Natural killer cell (primary cell): ENCODE results near the gene USH2A. TPM values are rescaled to one million over a fixed set of nuclear protein-coding genes. Genes with fewer than 3 reads are reported as not detected.

Experiments used
- ATAC-seq, 3 donors: fragments of 150-1000 bp in 2 of 3; fragments of 200-7000 bp in 1 of 3; cut with Tn5 transposase; 1 replicate in 1 of 3; 2 replicates in 2 of 3; pipeline ENCODE4 v1.10.0; 2021; ENCODE audit warnings: mild to moderate bottlenecking in 2 of 3, moderate library complexity in 2 of 3
- DNase-seq, 2 donors: peaks; one replicate each; pipeline versions ENCODE4 v3.0.0 to v3.0.0-alpha.2; 2013 to 2021; ENCODE audit warnings: mixed read lengths in 1 of 2
- H3K27ac ChIP-seq: one replicate; pipeline ENCODE4 v1.5.1; 2013; ENCODE audit warnings: mild to moderate bottlenecking, low read length
- H3K27me3 ChIP-seq: one replicate; pipeline ENCODE4 v1.6.1; 2013; ENCODE audit warnings: low read length; ENCODE audit not compliant: control insufficient read depth, insufficient read depth
- H3K36me3 ChIP-seq: one replicate; pipeline ENCODE4 v1.6.1; 2013; ENCODE audit warnings: low read length; ENCODE audit not compliant: control insufficient read depth, insufficient read depth
- H3K4me1 ChIP-seq: one replicate; pipeline ENCODE4 v1.6.1; 2013; ENCODE audit warnings: low read length; ENCODE audit not compliant: control insufficient read depth, insufficient read depth
- H3K4me3 ChIP-seq: one replicate; pipeline ENCODE4 v1.5.1; 2013; ENCODE audit warnings: low read length
- H3K9me3 ChIP-seq: one replicate; pipeline ENCODE4 v1.6.1; 2013; ENCODE audit warnings: low read length; ENCODE audit not compliant: control insufficient read depth, insufficient read depth
- H3K27ac Mint-ChIP-seq, 2 donors: one replicate each; pipeline ENCODE4 v1.8.0; 2022; ENCODE audit warnings: mild to moderate bottlenecking in 2 of 2, mixed read lengths in 2 of 2, moderate library complexity in 1 of 2
- H3K27me3 Mint-ChIP-seq, 2 donors: one replicate each; pipeline ENCODE4 v1.8.0; 2022; ENCODE audit warnings: low read depth in 2 of 2, mixed read lengths in 2 of 2
- H3K36me3 Mint-ChIP-seq: one replicate; pipeline ENCODE4 v1.8.0; 2022; ENCODE audit warnings: mixed read lengths
- H3K4me1 Mint-ChIP-seq, 2 donors: one replicate each; pipeline ENCODE4 v1.8.0; 2022; ENCODE audit warnings: mixed read lengths in 2 of 2
- H3K4me3 Mint-ChIP-seq: one replicate; pipeline ENCODE4 v1.8.0; 2022; ENCODE audit warnings: mild to moderate bottlenecking, moderate library complexity, mixed read lengths
- H3K9me3 Mint-ChIP-seq, 2 donors: one replicate each; pipeline ENCODE4 v1.8.0; 2022; ENCODE audit warnings: mixed read lengths in 2 of 2
- CTCF ChIP-seq: fragments of 200-600 bp; IDR thresholded peaks from one replicate; pipeline ENCODE4 v1.8.0; 2022; ENCODE audit warnings: antibody characterized with exemption
- WGBS: methylation state at CpG from one replicate; pipeline ENCODE4 v1.1.7; 2013; ENCODE audit warnings: missing lambda C conversion rate; ENCODE audit not compliant: insufficient coverage; 5-methylcytosine and 5-hydroxymethylcytosine counted together
- intact Hi-C: fragments of 100-400 bp; cut with micrococcal nuclease; formaldehyde crosslinking; loops from one replicate; pipeline ENCODE4 v1.14.2; 2022
- total RNA-seq, 4 donors: library from RNA; stranded (reverse); fragments of 120-200 nt in 1 of 4; gene quantifications; one replicate each; pipeline versions ENCODE4 v1.2.3 to v1.2.4, GENCODE V29; 2013 to 2022

The USH2A gene
- total RNA-seq, 3 donors from 2014 or later (not counting 1 experiment from before 2014, with no cell fraction given), result not detected

GRCh38 chr1:216047811-216048572, 375.3 kb downstream of the USH2A start:
- 88% methylated on average over 2 of the region's 3 CpGs for WGBS
- intact Hi-C loops, result no loop called here
- Histone ChIP-seq H3K36me3 (no peaks in the 10 kb centered on the region), H3K9me3 (peaks cover 6% of the 10 kb centered on the region), H3K27ac (no peak overlapping the region), H3K4me1 (no peaks in the 10 kb centered on the region), H3K4me3 (no peak overlapping the region), H3K27me3 (no peaks in the 10 kb centered on the region)
- no peak overlapping the region for H3K27ac Mint-ChIP-seq
- no peaks in the 10 kb centered on the region for H3K36me3 Mint-ChIP-seq
- DNase-seq (no peak), ATAC-seq (no peak)
- H3K4me3 Mint-ChIP-seq, result no peak overlapping the region
- no peaks in the 10 kb centered on the region for H3K27me3 Mint-ChIP-seq
- H3K9me3 Mint-ChIP-seq, result peaks cover 16% of the 10 kb centered on the region in 2 donors
- no peak for TF ChIP-seq CTCF
- no peaks in the 10 kb centered on the region for H3K4me1 Mint-ChIP-seq

- no peak overlapping the region for H3K4me3 ChIP-seq
- no peaks in the 10 kb centered on the region for H3K27me3 ChIP-seq
- H3K27ac ChIP-seq, result no peak overlapping the region
- 100% methylated on average over 2 of the region's 4 CpGs for WGBS
- no peak overlapping the region for H3K27ac Mint-ChIP-seq
- DNase-seq (no peak), ATAC-seq (no peak)
- H3K36me3 ChIP-seq, result no peaks in the 10 kb centered on the region
- H3K4me1 Mint-ChIP-seq, result no peaks in the 10 kb centered on the region
- no peak overlapping the region for H3K4me3 Mint-ChIP-seq
- H3K36me3 Mint-ChIP-seq, result no peaks in the 10 kb centered on the region
- intact Hi-C loops, result no loop called here
- H3K27me3 Mint-ChIP-seq, result no peaks in the 10 kb centered on the region
- no peak for TF ChIP-seq CTCF
- peaks cover 15 to 17% of the 10 kb centered on the region in 2 donors for H3K9me3 Mint-ChIP-seq
- peaks cover 6% of the 10 kb centered on the region for H3K9me3 ChIP-seq
- H3K4me1 ChIP-seq, result no peaks in the 10 kb centered on the region
These were observed 376.9 kb downstream of the USH2A start for GRCh38 chr1:216046336-216046735.

- WGBS, result no CpG with 5 or more reads among the region's 1 CpG
- no peaks in the 10 kb centered on the region for H3K4me1 Mint-ChIP-seq
- Histone ChIP-seq H3K27me3 (no peaks in the 10 kb centered on the region), H3K27ac (no peak overlapping the region), H3K36me3 (no peaks in the 10 kb centered on the region), H3K4me1 (no peaks in the 10 kb centered on the region), H3K9me3 (peaks cover 6% of the 10 kb centered on the region), H3K4me3 (no peak overlapping the region)
- H3K27ac Mint-ChIP-seq, result no peak overlapping the region
- H3K27me3 Mint-ChIP-seq, result no peaks in the 10 kb centered on the region
- DNase-seq (no peak), ATAC-seq (no peak)
- peaks cover 12% of the 10 kb centered on the region in 2 donors for H3K9me3 Mint-ChIP-seq
- no peaks in the 10 kb centered on the region for H3K36me3 Mint-ChIP-seq
- no peak for TF ChIP-seq CTCF
- intact Hi-C loops, result no loop called here
- H3K4me3 Mint-ChIP-seq, result no peak overlapping the region
These were observed 377.8 kb downstream of the USH2A start for GRCh38 chr1:216045400-216045799.

- no peaks in the 10 kb centered on the region for H3K27me3 Mint-ChIP-seq
- WGBS, result 88% methylated on average over 1 of the region's 2 CpGs
- no peak overlapping the region for H3K4me3 Mint-ChIP-seq
- H3K9me3 ChIP-seq, result no peaks in the 10 kb centered on the region
- H3K36me3 Mint-ChIP-seq, result no peaks in the 10 kb centered on the region
- no peaks in the 10 kb centered on the region for H3K27me3 ChIP-seq
- no peak overlapping the region for H3K27ac ChIP-seq
- no peak overlapping the region for H3K27ac Mint-ChIP-seq
- no peaks in the 10 kb centered on the region for H3K36me3 ChIP-seq
- no peak overlapping the region for H3K4me3 ChIP-seq
- TF ChIP-seq CTCF, result no peak
- ATAC-seq (no peak), DNase-seq (no peak)
- H3K4me1 Mint-ChIP-seq, result no peaks in the 10 kb centered on the region
- intact Hi-C loops, result no loop called here
- H3K9me3 Mint-ChIP-seq, result peaks cover 12 to 14% of the 10 kb centered on the region in 2 donors
- no peaks in the 10 kb centered on the region for H3K4me1 ChIP-seq
These were observed 378.7 kb downstream of the USH2A start for GRCh38 chr1:216044538-216044937.
